HEK293 (cell line): ENCODE results near the gene CCL19.

Experiments
- ZBTB8A ChIP-seq: fragments of 450-650 bp; formaldehyde crosslinking; IDR thresholded peaks from 2 replicates; pipeline ENCODE4 v1.5.1; 2016; ENCODE audit warnings: missing biosample characterization, missing genetic modification characterization
- ZNF146 ChIP-seq: fragments of 450-650 bp; formaldehyde crosslinking; IDR thresholded peaks from 2 replicates; pipeline ENCODE4 v1.5.1; 2016; ENCODE audit warnings: missing biosample characterization, missing genetic modification characterization
- ZNF23 ChIP-seq: fragments of 450-650 bp; formaldehyde crosslinking; IDR thresholded peaks from 2 replicates; pipeline ENCODE4 v1.5.1; 2016; ENCODE audit warnings: missing biosample characterization, missing genetic modification characterization, borderline replicate concordance
- ZNF24 ChIP-seq: fragments of 450-650 bp; formaldehyde crosslinking; IDR thresholded peaks from 2 replicates; pipeline ENCODE4 v1.5.1; 2016; ENCODE audit warnings: missing biosample characterization, missing genetic modification characterization
- ZNF274 ChIP-seq, 2 experiments: fragments of 200-500 bp in 1 of 2; fragments of 450-650 bp in 1 of 2; sonication (Bioruptor generic) in 1 of 2; formaldehyde crosslinking in 1 of 2; IDR thresholded peaks; 2 replicates each; pipeline versions ENCODE4 v1.5.1 to v1.6.1; 2014 to 2016; ENCODE audit warnings: borderline replicate concordance in 1 of 2, inconsistent platforms in 1 of 2, low read length in 1 of 2, missing biosample characterization in 1 of 2, missing genetic modification characterization in 1 of 2
- ZNF76 ChIP-seq: fragments of 450-650 bp; formaldehyde crosslinking; IDR thresholded peaks from 2 replicates; pipeline ENCODE4; 2016; ENCODE audit warnings: low read depth, missing biosample characterization, missing genetic modification characterization, borderline replicate concordance
- TF ChIP-seq, protein P1 (sequence below): fragments of 450-650 bp; formaldehyde crosslinking; IDR thresholded peaks from 2 replicates; pipeline ENCODE4 v1.5.1; 2016; ENCODE audit warnings: missing biosample characterization, missing genetic modification characterization

DNA sequence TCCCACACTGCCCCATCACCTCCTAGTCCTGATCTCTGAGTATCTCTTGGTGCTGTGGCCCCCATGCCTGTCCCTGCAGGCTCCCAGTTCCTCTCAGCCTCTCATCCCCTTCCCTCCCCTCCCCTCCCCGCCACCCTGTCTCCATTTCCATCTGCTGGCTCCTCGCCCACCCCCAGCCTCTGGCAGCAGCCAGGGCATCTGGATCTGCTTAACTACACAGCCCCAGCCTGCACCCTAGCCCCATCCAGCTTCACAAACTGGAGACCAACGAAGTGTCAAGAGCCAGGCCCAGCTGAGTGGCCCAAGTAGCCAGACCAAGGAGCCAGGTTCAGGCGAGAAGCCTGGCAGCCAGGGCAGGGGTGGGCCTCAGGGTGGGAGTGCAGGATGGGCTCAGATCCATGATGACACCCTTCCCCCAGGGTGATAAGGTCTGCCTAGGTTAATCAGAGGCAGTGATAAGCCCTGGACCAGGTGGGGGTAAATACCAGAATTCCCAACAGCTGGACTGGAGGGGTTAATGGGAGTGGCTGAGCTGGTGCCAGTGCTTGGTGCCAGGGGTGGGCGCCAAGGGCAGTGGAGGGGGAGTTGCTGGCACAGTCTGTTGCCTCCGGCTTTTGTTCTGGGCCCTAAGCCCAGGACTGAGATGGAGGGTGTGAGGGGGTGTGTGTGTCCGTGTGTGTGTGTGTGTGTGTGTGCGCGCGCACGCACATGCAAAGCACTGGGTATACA lies 36.6 kb downstream of the CCL19 start:
- TF ChIP-seq ZNF146 (tag by site-specific recombination) (no peak), ZBTB8A (no peak), ZNF76 (tag by site-specific recombination) (no peak), ZNF23 (tag by site-specific recombination) (no peak), ZNF274 (IDR thresholded peaks at IDR 0.05; ENCODE audit: low read length) (no peak), ZNF274 (tag by site-specific recombination; IDR thresholded peaks at IDR 0.05; ENCODE audit: borderline replicate concordance) (no peak), ZNF24 (tag by site-specific recombination) (no peak)
- TF ChIP-seq, protein P1, sequence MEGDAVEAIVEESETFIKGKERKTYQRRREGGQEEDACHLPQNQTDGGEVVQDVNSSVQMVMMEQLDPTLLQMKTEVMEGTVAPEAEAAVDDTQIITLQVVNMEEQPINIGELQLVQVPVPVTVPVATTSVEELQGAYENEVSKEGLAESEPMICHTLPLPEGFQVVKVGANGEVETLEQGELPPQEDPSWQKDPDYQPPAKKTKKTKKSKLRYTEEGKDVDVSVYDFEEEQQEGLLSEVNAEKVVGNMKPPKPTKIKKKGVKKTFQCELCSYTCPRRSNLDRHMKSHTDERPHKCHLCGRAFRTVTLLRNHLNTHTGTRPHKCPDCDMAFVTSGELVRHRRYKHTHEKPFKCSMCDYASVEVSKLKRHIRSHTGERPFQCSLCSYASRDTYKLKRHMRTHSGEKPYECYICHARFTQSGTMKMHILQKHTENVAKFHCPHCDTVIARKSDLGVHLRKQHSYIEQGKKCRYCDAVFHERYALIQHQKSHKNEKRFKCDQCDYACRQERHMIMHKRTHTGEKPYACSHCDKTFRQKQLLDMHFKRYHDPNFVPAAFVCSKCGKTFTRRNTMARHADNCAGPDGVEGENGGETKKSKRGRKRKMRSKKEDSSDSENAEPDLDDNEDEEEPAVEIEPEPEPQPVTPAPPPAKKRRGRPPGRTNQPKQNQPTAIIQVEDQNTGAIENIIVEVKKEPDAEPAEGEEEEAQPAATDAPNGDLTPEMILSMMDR (tag by site-specific recombination), result no peak
